ENCODE results near the gene TC2N. TPM values are rescaled to one million over a fixed set of nuclear protein-coding genes. Genes with fewer than 3 reads are reported as not detected.

TC2N gene
- total and polyA plus RNA-seq, 2 of the 4 experiments (the other 2 are of a cell fraction) = 0.03 to 0.18 TPM

GRCh38 chr14:91857614-91858013 is 9.7 kb downstream of the TC2N start:
- Histone ChIP-seq H3K9me1 (ENCODE audit: insufficient read depth, low read length) (0 out of 2 replicates have a peak, but pooled peaks cover 2% of the 10 kb centered on the region), H3K36me3 (ENCODE audit: control insufficient read depth, insufficient read depth, low read length) (no peaks in the 10 kb centered on the region), H2AFZ (replicated peaks; ENCODE audit: low read length, poor library complexity) (no peak overlapping the region), H3K4me1 (ENCODE audit: control insufficient read depth, insufficient read depth, low read length) (0 out of 2 replicates have a peak, but pooled peaks cover 5% of the 10 kb centered on the region), H2AK9ac (replicated peaks; ENCODE audit: low read depth, low read length, poor library complexity) (no peak overlapping the region), H3K56ac (ENCODE audit: extremely low read depth, insufficient read depth, low read length) (no peak overlapping the region), H3K27ac (ENCODE audit: insufficient read depth, low read length) (no peak overlapping the region), H2BK5ac (ENCODE audit: low read depth, low read length, poor library complexity, severe bottlenecking) (no peak overlapping the region), H3K9me3 (ENCODE audit: control insufficient read depth, insufficient read depth, low read length) (no peaks in the 10 kb centered on the region), H2AK5ac (ENCODE audit: low read depth, low read length) (no peak overlapping the region), H3K4me3 (ENCODE audit: insufficient read depth, low read depth, low read length) (no peak overlapping the region), H3K18ac (ENCODE audit: low read depth, low read length) (no peak overlapping the region), H3K9ac (ENCODE audit: low read depth, low read length) (no peak overlapping the region), H2BK120ac (ENCODE audit: low read depth, low read length) (no peak overlapping the region), H4K8ac (ENCODE audit: low read depth in 2 of 2, low read length in 2 of 2) (no peak overlapping the region), H3K23ac (ENCODE audit: low read depth, low read length) (no peak overlapping the region), H3K4me2 (ENCODE audit: low read depth, low read length) (no peak overlapping the region), H4K91ac (ENCODE audit: insufficient read depth, low read depth, low read length) (no peak overlapping the region), H3K27me3 (ENCODE audit: control insufficient read depth, insufficient read depth, low read length) (no peaks in the 10 kb centered on the region), H2BK20ac (ENCODE audit: low read depth, low read length) (no peak overlapping the region), H4K20me1 (ENCODE audit: insufficient read depth, low read length) (no peaks in the 10 kb centered on the region; the same call in 1 of the 2 replicates), H3K4ac (ENCODE audit: low read depth, low read length) (no peak overlapping the region), H3K14ac (replicated peaks; ENCODE audit: low read depth, low read length) (no peak overlapping the region), H2BK15ac (ENCODE audit: low read depth, low read length) (no peak overlapping the region), H4K5ac (ENCODE audit: low read depth, low read length) (no peak overlapping the region), H3K79me1 (ENCODE audit: low read depth in 1 of 2, low read length in 2 of 2) (no peaks in the 10 kb centered on the region)
- no CpG with 5 or more reads among the region's 2 CpGs for WGBS, 2 experiments (ENCODE audit: extremely low coverage in 2 of 2, insufficient read length in 1 of 2)
- ChIA-PET CTCF (interaction anchor here (0.9 kb wide), 1 partner anchor 9 kb away, joined by 3 read pairs; no protein-coding TSS in a partner anchor), POLR2A (ENCODE audit: unreplicated experiment) (no interaction called here)
- no TSS peak for BruUV-seq (replicated peaks)
- DNase-seq = no peak
- intact Hi-C loops (cut with micrococcal nuclease) = no loop called here
- dilution Hi-C loops (cut with HindIII; ENCODE audit: low sequenced_read_pairs, unreplicated experiment) = no loop called here
- in situ Hi-C loops (cut with MboI; ENCODE audit: low sequenced_read_pairs) = no loop called here
- no peak for TF ChIP-seq FOS (IDR thresholded peaks at IDR 0.05; ENCODE audit: low read depth, low read length)
- TF ChIP-seq CTCF (conservative IDR thresholded peaks at IDR 0.05; ENCODE audit: low read depth, low read length) = no peak
- no peak for TF ChIP-seq RAD21 (IDR thresholded peaks at IDR 0.05; ENCODE audit: low read length)
- TF ChIP-seq MAZ (IDR thresholded peaks at IDR 0.05; ENCODE audit: borderline replicate concordance, low read depth, low read length) = no peak
- no peak for TF ChIP-seq ELK1 (IDR thresholded peaks at IDR 0.05; ENCODE audit: borderline replicate concordance, low read depth, low read length)
- no peak for TF ChIP-seq SMC3 (IDR thresholded peaks at IDR 0.05; ENCODE audit: low read depth, low read length)
- no peak for TF ChIP-seq MAFK (IDR thresholded peaks at IDR 0.05; ENCODE audit: low read depth, low read length)
- no peak for ATAC-seq (ENCODE audit: low read depth)
